Endothelial cell of umbilical vein (primary cell): ENCODE measurements around the gene VMP1. TPM values are rescaled to one million over a fixed set of nuclear protein-coding genes. Genes with fewer than 3 reads are reported as not detected.

Source experiments
- BruUV-seq: library from RNA; stranded (reverse); fragments of 400-500 nt; replicated peaks from 2 replicates; lab custom pipeline; 2021; lab: Mats Ljungman, UMichigan
- CTCF ChIA-PET: fragments of 300-600, 350-600 bp; sonication (Branson Sonifier 250); formaldehyde crosslinking; loops from one replicate; lab custom pipeline; 2021; ENCODE audit warnings: antibody characterized with exemption, inconsistent platforms; lab: Charles Lee
- POLR2A ChIA-PET: fragments of 300-600, 350-600 bp; sonication (Branson Sonifier 250); formaldehyde crosslinking; loops from one replicate; lab custom pipeline; 2021; ENCODE audit warnings: antibody characterized with exemption, inconsistent platforms; lab: Charles Lee
- DNase-seq: peaks from one replicate; pipeline ENCODE4 v3.0.0-alpha.2; 2011; ENCODE audit warnings: low read depth, low spot score
- FAIRE-seq: peaks from 2 replicates; lab custom pipeline; 2011; peaks lifted over from hg19 to GRCh38; lab: Jason Lieb, UNC
- H2AFZ ChIP-seq: 2 replicates; pipeline ENCODE4 v1.6.0; 2012; ENCODE audit warnings: low read depth, low read length, control low read depth, inconsistent platforms
- H3K27ac ChIP-seq: 2 replicates; pipeline ENCODE4 v1.5.1; 2011; ENCODE audit warnings: low read depth, mild to moderate bottlenecking, control low read depth, low read length, moderate library complexity; ENCODE audit not compliant: insufficient read depth
- H3K27me3 ChIP-seq, 2 experiments: 2 replicates each; pipeline versions ENCODE4 v1.6.0 to v1.6.1; 2011; ENCODE audit warnings: low read length in 2 of 2, mixed read lengths in 1 of 2; ENCODE audit not compliant: control insufficient read depth in 2 of 2, insufficient read depth in 2 of 2
- H3K36me3 ChIP-seq, 2 experiments: 2 replicates in 1 of 2; 3 replicates in 1 of 2; pipeline ENCODE4 v1.5.1; 2011; ENCODE audit warnings: low read length in 2 of 2, mild to moderate bottlenecking in 1 of 2, moderate library complexity in 1 of 2; ENCODE audit not compliant: control insufficient read depth in 2 of 2, insufficient read depth in 2 of 2; ENCODE audit errors: extremely low read depth in 1 of 2
- H3K4me1 ChIP-seq: 3 replicates; pipeline ENCODE4 v1.5.1; 2011; ENCODE audit warnings: mild to moderate bottlenecking, low read length; ENCODE audit not compliant: control insufficient read depth, insufficient read depth; ENCODE audit errors: extremely low read depth
- H3K4me2 ChIP-seq: 2 replicates; pipeline ENCODE4 v1.6.1; 2011; ENCODE audit warnings: low read length, control low read depth, mixed read lengths; ENCODE audit not compliant: insufficient read depth
- H3K4me3 ChIP-seq, 3 experiments: fragments of 200-600 bp in 1 of 3; sonication (generic), shearing (Covaris generic) in 1 of 3; replicated peaks in 1 of 3; 2 replicates each; pipeline ENCODE4 v1.5.1; 2011 to 2016; ENCODE audit warnings: control low read depth in 3 of 3, low read length in 3 of 3, mild to moderate bottlenecking in 2 of 3, inconsistent platforms in 1 of 3, low read depth in 1 of 3, moderate library complexity in 1 of 3; ENCODE audit not compliant: insufficient read depth in 1 of 3
- H3K79me2 ChIP-seq: 2 replicates; pipeline ENCODE4 v1.6.0; 2012; ENCODE audit warnings: low read length, inconsistent platforms; ENCODE audit not compliant: control insufficient read depth, insufficient read depth
- H3K9ac ChIP-seq: replicated peaks from 2 replicates; pipeline ENCODE3; 2011; ENCODE audit warnings: low read length, control low read depth; ENCODE audit not compliant: insufficient read depth; ENCODE audit errors: extremely low read depth
- H3K9me1 ChIP-seq: replicated peaks from 3 replicates; pipeline ENCODE4 v1.6.0; 2011; ENCODE audit warnings: mild to moderate bottlenecking, low read length; ENCODE audit not compliant: control insufficient read depth, insufficient read depth; ENCODE audit errors: extremely low read depth
- H3K9me3 ChIP-seq: replicated peaks from 2 replicates; pipeline ENCODE4 v1.5.1; 2012; ENCODE audit warnings: low read length, inconsistent platforms; ENCODE audit not compliant: control insufficient read depth, insufficient read depth
- H4K20me1 ChIP-seq: replicated peaks from 2 replicates; pipeline ENCODE3; 2011; ENCODE audit warnings: mild to moderate bottlenecking, low read length; ENCODE audit not compliant: control insufficient read depth, insufficient read depth; ENCODE audit errors: extremely low read depth
- EZH2 ChIP-seq: IDR thresholded peaks from 2 replicates; pipeline ENCODE4 v1.6.1; 2012; ENCODE audit warnings: borderline replicate concordance, low read depth, mild to moderate bottlenecking, moderate library complexity, low read length, inconsistent platforms; ENCODE audit not compliant: severe bottlenecking
- FOS ChIP-seq: IDR thresholded peaks from 2 replicates; pipeline ENCODE4 v1.6.1; 2011; ENCODE audit warnings: mild to moderate bottlenecking, low read length, moderate library complexity, borderline replicate concordance; ENCODE audit not compliant: insufficient read depth
- GATA2 ChIP-seq: IDR thresholded peaks from 2 replicates; pipeline ENCODE4 v1.7.0; 2011; ENCODE audit warnings: low read depth, mild to moderate bottlenecking, moderate library complexity, mixed read lengths, low read length; ENCODE audit not compliant: insufficient read length, insufficient read depth
- JUN ChIP-seq: IDR thresholded peaks from 2 replicates; pipeline ENCODE4 v1.6.1; 2011; ENCODE audit warnings: borderline replicate concordance, low read depth; ENCODE audit not compliant: insufficient read length, insufficient read depth
- MAX ChIP-seq: IDR thresholded peaks from 2 replicates; pipeline ENCODE4 v1.6.1; 2011; ENCODE audit not compliant: insufficient read depth, insufficient read length
- MYC ChIP-seq: IDR thresholded peaks from one replicate; pipeline ENCODE4 v1.6.1; 2011; ENCODE audit warnings: mild to moderate bottlenecking, low read depth, low read length
- POLR2A ChIP-seq: IDR thresholded peaks from 2 replicates; pipeline ENCODE4 v1.6.1; 2012; ENCODE audit warnings: low read depth, mild to moderate bottlenecking, control low read depth, low read length
- POLR2AphosphoS5 ChIP-seq: IDR thresholded peaks from 2 replicates; pipeline ENCODE4 v1.6.1; 2012; ENCODE audit warnings: low read depth, mild to moderate bottlenecking, control low read depth, low read length, moderate library complexity; ENCODE audit not compliant: insufficient read depth
- dilution Hi-C: fragments of 300-500 bp; cut with MboI; formaldehyde crosslinking; loops from one replicate; pipeline ENCODE4 v1.15.0; 2019; ENCODE audit warnings: low sequenced_read_pairs; ENCODE audit not compliant: extremely low pct_ligation_motif_present
- intact Hi-C: fragments of 100-400 bp; cut with micrococcal nuclease; formaldehyde crosslinking; loops from one replicate; pipeline ENCODE4 v1.10.0; 2022
- polyA plus RNA-seq, 4 experiments: library from polyadenylated mRNA; depleted of rRNA in 3 of 4; stranded (reverse) in 3 of 4; unstranded in 1 of 4; fragments of >200 nt; gene quantifications; 2 replicates each; pipeline versions ENCODE4 v1.2.1 to v1.2.3, GENCODE V29; 2011 to 2012; ENCODE audit warnings: missing spikeins in 1 of 4
- total RNA-seq: library from RNA; stranded (reverse); gene quantifications from 2 replicates; pipeline ENCODE4 v1.2.3, GENCODE V29; 2021
- TF ChIP-seq, protein P1 (sequence below), 2 donors: IDR thresholded peaks; 1 replicate in 1 of 2; 2 replicates in 1 of 2; pipeline ENCODE4 v1.5.1; 2011; ENCODE audit warnings: low read length in 2 of 2, mild to moderate bottlenecking in 2 of 2, moderate library complexity in 2 of 2, control low read depth in 1 of 2, inconsistent platforms in 1 of 2, low read depth in 1 of 2; ENCODE audit not compliant: insufficient read depth in 1 of 2; ENCODE audit errors: extremely low read depth in 1 of 2

Gene VMP1
- total and polyA plus RNA-seq, 2 donors (not counting 3 experiments of a cell fraction or from before 2014, with no cell fraction given): 138 to 270 TPM

GRCh38 chr17:59785091-59785799 is 77.8 kb downstream of the VMP1 start:
- ChIA-PET POLR2A (interaction anchor here (0.7 to 3.1 kb wide), 5 partner anchors 15 to 58 kb away, joined by 4 to 45 read pairs (median 12); no protein-coding TSS in a partner anchor), CTCF (interaction anchor here (1.0 to 2.8 kb wide), 4 partner anchors 11 to 58 kb away, joined by 3 to 29 read pairs (median 4); no protein-coding TSS in a partner anchor)
- TF ChIP-seq GATA2: no peak
- TF ChIP-seq JUN: peak; percentile 16
- peaks cover 5% of the 10 kb centered on the region for H3K79me2 ChIP-seq
- dilution Hi-C loops: no loop called here
- H3K27ac ChIP-seq: peak overlapping the region; percentile 98
- intact Hi-C loops: no loop called here
- H3K36me3 ChIP-seq: no peaks in the 10 kb centered on the region
- no peaks in the 10 kb centered on the region for H4K20me1 ChIP-seq
- peaks cover 59% of the 10 kb centered on the region for H3K4me1 ChIP-seq
- H3K9ac ChIP-seq: peak overlapping the region; percentile 87
- no peaks in the 10 kb centered on the region for H3K27me3 ChIP-seq
- no peak for FAIRE-seq
- H3K9me3 ChIP-seq: no peaks in the 10 kb centered on the region
- no peak overlapping the region for H3K4me3 ChIP-seq
- peak overlapping the region; percentile 80 for H3K4me2 ChIP-seq
- no TSS peak for BruUV-seq
- H2AFZ ChIP-seq: no peak overlapping the region
- no peaks in the 10 kb centered on the region for H3K9me1 ChIP-seq
- peak; percentile 34 for DNase-seq

GRCh38 chr17:59786213-59786535 is 78.7 kb downstream of the VMP1 start:
- dilution Hi-C loops (no loop called here), intact Hi-C loops (loop anchor here (1.0 kb wide), 3 partner anchors 30 to 57 kb away; no protein-coding TSS in a partner anchor)
- ChIA-PET CTCF (interaction anchor here (0.6 to 2.8 kb wide), 11 partner anchors 11 to 73 kb away, joined by 3 to 29 read pairs (median 5); no protein-coding TSS in a partner anchor), POLR2A (interaction anchor here (0.7 to 3.1 kb wide), 6 partner anchors 16 to 60 kb away, joined by 3 to 45 read pairs (median 10); no protein-coding TSS in a partner anchor)
- Histone ChIP-seq H3K4me2 (peak overlapping the region; percentile 80), H3K27ac (peak overlapping the region; percentile 98), H3K79me2 (peaks cover 5% of the 10 kb centered on the region), H3K4me1 (peaks cover 59% of the 10 kb centered on the region), H2AFZ (no peak overlapping the region), H3K9ac (peak overlapping the region; percentile 87), H3K9me1 (no peaks in the 10 kb centered on the region), H3K36me3 (no peaks in the 10 kb centered on the region), H4K20me1 (no peaks in the 10 kb centered on the region), H3K9me3 (no peaks in the 10 kb centered on the region), H3K4me3 (peak overlapping the region in 1 of 3 experiments; percentile 10), H3K27me3 (no peaks in the 10 kb centered on the region)
- TF ChIP-seq GATA2 (no peak), JUN (no peak), MAX (no peak), MYC (no peak), EZH2 (no peak), POLR2A (no peak), POLR2AphosphoS5 (no peak), FOS (no peak)
- TF ChIP-seq, protein P1, sequence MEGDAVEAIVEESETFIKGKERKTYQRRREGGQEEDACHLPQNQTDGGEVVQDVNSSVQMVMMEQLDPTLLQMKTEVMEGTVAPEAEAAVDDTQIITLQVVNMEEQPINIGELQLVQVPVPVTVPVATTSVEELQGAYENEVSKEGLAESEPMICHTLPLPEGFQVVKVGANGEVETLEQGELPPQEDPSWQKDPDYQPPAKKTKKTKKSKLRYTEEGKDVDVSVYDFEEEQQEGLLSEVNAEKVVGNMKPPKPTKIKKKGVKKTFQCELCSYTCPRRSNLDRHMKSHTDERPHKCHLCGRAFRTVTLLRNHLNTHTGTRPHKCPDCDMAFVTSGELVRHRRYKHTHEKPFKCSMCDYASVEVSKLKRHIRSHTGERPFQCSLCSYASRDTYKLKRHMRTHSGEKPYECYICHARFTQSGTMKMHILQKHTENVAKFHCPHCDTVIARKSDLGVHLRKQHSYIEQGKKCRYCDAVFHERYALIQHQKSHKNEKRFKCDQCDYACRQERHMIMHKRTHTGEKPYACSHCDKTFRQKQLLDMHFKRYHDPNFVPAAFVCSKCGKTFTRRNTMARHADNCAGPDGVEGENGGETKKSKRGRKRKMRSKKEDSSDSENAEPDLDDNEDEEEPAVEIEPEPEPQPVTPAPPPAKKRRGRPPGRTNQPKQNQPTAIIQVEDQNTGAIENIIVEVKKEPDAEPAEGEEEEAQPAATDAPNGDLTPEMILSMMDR (IDR thresholded peaks at IDR 0.05; ENCODE audit: extremely low read depth in 1 of 2, insufficient read depth in 1 of 2, low read depth in 1 of 2, low read length in 2 of 2): no peak
- DNase-seq: no peak
- no peak for FAIRE-seq
- TSS peak; percentile 65 for BruUV-seq
